Mesenchymal stem cell (in vitro differentiated cells and primary cell): ENCODE data around the gene ATP6V1F.

ENCODE experiments used
- DNase-seq: peaks from one replicate; pipeline ENCODE4 v3.0.0-alpha.2; 2013
- H2AFZ ChIP-seq: one replicate; pipeline ENCODE4 v1.6.1; 2013; ENCODE audit warnings: low read depth, mild to moderate bottlenecking, control low read depth, inconsistent platforms, low read length, moderate library complexity
- H2AK5ac ChIP-seq: 2 replicates; pipeline ENCODE4 v1.6.1; 2013; ENCODE audit warnings: low read length, moderate library complexity, mild to moderate bottlenecking, inconsistent platforms; ENCODE audit not compliant: severe bottlenecking
- H2BK120ac ChIP-seq: one replicate; pipeline ENCODE4 v1.6.1; 2013; ENCODE audit warnings: low read depth, mild to moderate bottlenecking, inconsistent platforms, low read length, moderate library complexity
- H2BK12ac ChIP-seq, 2 experiments: one replicate each; pipeline ENCODE4 v1.6.1; 2013; ENCODE audit warnings: inconsistent platforms in 2 of 2, low read length in 2 of 2, mild to moderate bottlenecking in 2 of 2, moderate library complexity in 2 of 2, control low read depth in 1 of 2
- H2BK15ac ChIP-seq: one replicate; pipeline ENCODE4 v1.6.1; 2013; ENCODE audit warnings: mild to moderate bottlenecking, low read depth, inconsistent platforms; ENCODE audit not compliant: poor library complexity, severe bottlenecking
- H2BK5ac ChIP-seq: 2 replicates; pipeline ENCODE4 v1.6.1; 2013; ENCODE audit warnings: low read depth, mild to moderate bottlenecking, low read length, control low read depth, inconsistent platforms; ENCODE audit not compliant: poor library complexity, severe bottlenecking
- H3K14ac ChIP-seq, 2 experiments: one replicate each; pipeline ENCODE4 v1.6.1; 2013; ENCODE audit warnings: inconsistent platforms in 2 of 2, low read length in 2 of 2, control low read depth in 1 of 2, mild to moderate bottlenecking in 1 of 2, moderate library complexity in 1 of 2
- H3K18ac ChIP-seq, 2 experiments: one replicate each; pipeline ENCODE4 v1.6.1; 2013; ENCODE audit warnings: inconsistent platforms in 2 of 2, low read length in 2 of 2, control low read depth in 1 of 2, low read depth in 1 of 2, mild to moderate bottlenecking in 1 of 2
- H3K23ac ChIP-seq, 2 experiments: one replicate each; pipeline ENCODE4 v1.6.1; 2013; ENCODE audit warnings: inconsistent platforms in 2 of 2, low read length in 2 of 2, mild to moderate bottlenecking in 2 of 2, moderate library complexity in 2 of 2, control low read depth in 1 of 2
- H3K27ac ChIP-seq: 2 replicates; pipeline ENCODE4 v1.5.1; 2013; ENCODE audit warnings: mild to moderate bottlenecking, moderate library complexity, low read length, control low read depth, inconsistent platforms; ENCODE audit not compliant: poor library complexity, severe bottlenecking
- H3K27me3 ChIP-seq, 2 experiments: 2 replicates each; pipeline versions ENCODE4 v1.6.1 to v1.7.0; 2013; ENCODE audit warnings: low read length in 2 of 2, mild to moderate bottlenecking in 2 of 2, moderate library complexity in 2 of 2, control low read depth in 1 of 2, inconsistent platforms in 1 of 2; ENCODE audit not compliant: control insufficient read depth in 1 of 2, insufficient read depth in 1 of 2
- H3K36me3 ChIP-seq, 2 experiments: 2 replicates each; pipeline versions ENCODE4 v1.6.1 to v1.7.0; 2013; ENCODE audit warnings: low read length in 2 of 2, control low read depth in 1 of 2, inconsistent platforms in 1 of 2, low read depth in 1 of 2, mild to moderate bottlenecking in 1 of 2; ENCODE audit not compliant: insufficient read depth in 2 of 2, control insufficient read depth in 1 of 2
- H3K4ac ChIP-seq, 2 experiments: one replicate each; pipeline ENCODE4 v1.6.1; 2013; ENCODE audit warnings: inconsistent platforms in 2 of 2, low read length in 2 of 2, mild to moderate bottlenecking in 2 of 2, moderate library complexity in 2 of 2, control low read depth in 1 of 2, low read depth in 1 of 2
- H3K4me1 ChIP-seq: 2 replicates; pipeline ENCODE4 v1.6.1; 2013; ENCODE audit warnings: low read depth, low read length, control low read depth; ENCODE audit not compliant: control insufficient read depth, insufficient read depth
- H3K4me2 ChIP-seq: 2 replicates; pipeline ENCODE4 v1.6.1; 2013; ENCODE audit warnings: low read length, mild to moderate bottlenecking, inconsistent platforms; ENCODE audit not compliant: poor library complexity, severe bottlenecking
- H3K4me3 ChIP-seq, 2 experiments: 2 replicates each; pipeline versions ENCODE4 v1.5.1 to v1.7.0; 2013; ENCODE audit warnings: low read length in 2 of 2, mild to moderate bottlenecking in 2 of 2, control low read depth in 1 of 2, low read depth in 1 of 2; ENCODE audit not compliant: insufficient read depth in 1 of 2
- H3K79me1 ChIP-seq: replicated peaks from 2 replicates; pipeline ENCODE4 v1.6.1; 2013; ENCODE audit warnings: mild to moderate bottlenecking, control low read depth, low read length, inconsistent platforms; ENCODE audit not compliant: poor library complexity, severe bottlenecking
- H3K9ac ChIP-seq: 2 replicates; pipeline ENCODE4 v1.7.0; 2013; ENCODE audit warnings: mild to moderate bottlenecking, low read length, moderate library complexity
- H3K9me3 ChIP-seq: 2 replicates; pipeline ENCODE4 v1.7.0; 2013; ENCODE audit warnings: mild to moderate bottlenecking, low read length; ENCODE audit not compliant: control insufficient read depth
- H4K8ac ChIP-seq: one replicate; pipeline ENCODE4 v1.6.1; 2013; ENCODE audit warnings: inconsistent platforms, mild to moderate bottlenecking, low read length, moderate library complexity
- H4K91ac ChIP-seq: one replicate; pipeline ENCODE4 v1.6.1; 2013; ENCODE audit warnings: mild to moderate bottlenecking, low read length, inconsistent platforms
- WGBS: methylation state at CpG from one replicate; pipeline ENCODE4 v1.1.7; 2013; ENCODE audit warnings: mixed read lengths; 5-methylcytosine and 5-hydroxymethylcytosine counted together

ATP6V1F gene

GRCh38 chr7:128908750-128909624 is 46.3 kb downstream of the ATP6V1F start:
- 78% methylated on average over 4 of the region's 6 CpGs for WGBS
- Histone ChIP-seq H2BK12ac (no peak overlapping the region), H3K18ac (peak overlapping the region in 1 of 2 experiments; percentile 82), H4K8ac (peak overlapping the region; percentile 72), H2AK5ac (peak overlapping the region; percentile 79), H3K4me3 (no peak overlapping the region), H3K9me3 (no peaks in the 10 kb centered on the region), H3K4ac (peak overlapping the region in 1 of 2 experiments; percentile 2), H3K23ac (no peak overlapping the region), H3K4me1 (peaks cover 34% of the 10 kb centered on the region), H2AFZ (no peak overlapping the region), H2BK15ac (peak overlapping the region; percentile 75), H3K9ac (no peak overlapping the region), H3K4me2 (peak overlapping the region; percentile 92), H3K36me3 (peaks cover 0 to 23% of the 10 kb centered on the region in 2 experiments), H3K14ac (no peak overlapping the region), H3K27ac (peak overlapping the region; percentile 98), H3K79me1 (peaks cover 14% of the 10 kb centered on the region), H2BK120ac (no peak overlapping the region), H3K27me3 (peaks cover 0 to 70% of the 10 kb centered on the region in 2 experiments), H4K91ac (peak overlapping the region; percentile 7), H2BK5ac (no peak overlapping the region)
- no peak for DNase-seq

- peaks cover 7 to 79% of the 10 kb centered on the region in 2 experiments for H3K27me3 ChIP-seq
- peak overlapping the region; percentile 49 to 66 for H3K4me3 ChIP-seq
- H3K27ac ChIP-seq, result peak overlapping the region; percentile 98
- H3K79me1 ChIP-seq, result peaks cover 14% of the 10 kb centered on the region
- no peak overlapping the region for H3K9ac ChIP-seq
- peaks cover 0 to 18% of the 10 kb centered on the region in 2 experiments for H3K36me3 ChIP-seq
- H2AK5ac ChIP-seq, result peak overlapping the region; percentile 71
- peak overlapping the region; percentile 90 to 96 for H3K18ac ChIP-seq
- H2BK12ac ChIP-seq, result peak overlapping the region; percentile 15 to 96
- H2BK120ac ChIP-seq, result peak overlapping the region; percentile 71
- 1% methylated on average over 42 of the region's 42 CpGs for WGBS
- H3K4me2 ChIP-seq, result peak overlapping the region; percentile 92
- H2BK5ac ChIP-seq, result peak overlapping the region; percentile 96
- H2AFZ ChIP-seq, result peak overlapping the region; percentile 74
- H3K4ac ChIP-seq, result peak overlapping the region; percentile 46 to 75
- peak; percentile 74 for DNase-seq
- peak overlapping the region; percentile 94 for H2BK15ac ChIP-seq
- H3K14ac ChIP-seq, result peak overlapping the region in 1 of 2 experiments; percentile 88
- H4K91ac ChIP-seq, result peak overlapping the region; percentile 92
- H3K9me3 ChIP-seq, result no peaks in the 10 kb centered on the region
- H3K23ac ChIP-seq, result peak overlapping the region in 1 of 2 experiments; percentile 68
- H4K8ac ChIP-seq, result peak overlapping the region; percentile 87
- H3K4me1 ChIP-seq, result peaks cover 28% of the 10 kb centered on the region
These were observed 47.2 kb downstream of the ATP6V1F start for GRCh38 chr7:128909625-128910568.

GRCh38 chr7:128910569-128910945 is 47.9 kb downstream of the ATP6V1F start, which contains the start of gene KCP:
Gene KCP, minus strand, starts transcription at chr7:128910709. Its CDS starts 33 bp downstream, at chr7:128910676.
- Histone ChIP-seq H3K36me3 (peaks cover 0 to 18% of the 10 kb centered on the region in 2 experiments), H2BK15ac (peak within 1 kb of the TSS; percentile 94), H3K4me1 (peaks cover 33% of the 10 kb centered on the region), H2AFZ (peak within 1 kb of the TSS; percentile 74), H3K79me1 (peaks cover 14% of the 10 kb centered on the region), H2AK5ac (peak within 1 kb of the TSS; percentile 66), H3K27me3 (peaks cover 12 to 84% of the 10 kb centered on the region in 2 experiments), H3K27ac (peak within 1 kb of the TSS; percentile 98), H2BK5ac (peak within 1 kb of the TSS; percentile 96), H2BK120ac (peak within 1 kb of the TSS; percentile 71), H3K23ac (peak within 1 kb of the TSS; percentile 68 to 70), H3K4ac (peak within 1 kb of the TSS; percentile 46 to 75), H4K8ac (peak within 1 kb of the TSS; percentile 97), H3K9ac (no peak within 1 kb of the TSS), H3K4me3 (peak within 1 kb of the TSS; percentile 49 to 66), H3K14ac (peak within 1 kb of the TSS in 1 of 2 experiments; percentile 88), H3K9me3 (no peaks in the 10 kb centered on the region), H4K91ac (peak within 1 kb of the TSS; percentile 92), H3K18ac (peak within 1 kb of the TSS; percentile 90 to 96), H3K4me2 (peak within 1 kb of the TSS; percentile 92), H2BK12ac (peak within 1 kb of the TSS; percentile 15 to 96)
- peak; percentile 13 for DNase-seq
- 7% methylated on average over 28 of the region's 34 CpGs for WGBS
